ENCODE data around the gene RAPGEF2. TPM values are rescaled to one million over a fixed set of nuclear protein-coding genes. Genes with fewer than 3 reads are reported as not detected.

The RAPGEF2 gene
- polyA plus RNA-seq, 1 donor (not counting 4 experiments of a cell fraction or from before 2014, with no cell fraction given): 23.8 TPM

DNA sequence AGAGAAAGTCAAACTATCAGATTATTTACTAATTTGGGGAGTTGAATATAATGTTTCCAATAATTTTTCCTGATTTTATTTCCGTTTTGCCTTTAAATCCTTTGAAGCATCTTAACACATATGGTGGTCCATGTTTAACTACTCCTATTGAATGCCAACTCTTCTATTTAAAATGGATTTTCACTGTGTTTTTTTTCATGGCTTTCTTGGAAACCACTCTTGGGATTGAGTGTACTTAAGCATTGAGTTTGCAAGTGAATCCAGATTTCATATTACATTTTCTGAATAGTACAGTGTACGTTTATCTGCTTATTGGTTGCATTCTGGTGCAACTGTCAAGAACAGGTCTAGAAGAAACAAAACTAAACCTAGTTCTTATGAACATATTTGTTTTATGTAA, 45.6 kb downstream of the RAPGEF2 start:
- FAIRE-seq (no peak), DNase-seq (ENCODE audit: low read depth, low spot score) (no peak)
- Histone ChIP-seq H2AFZ (ENCODE audit: control insufficient read depth, low read length) (no peak overlapping the region), H3K4me2 (ENCODE audit: control insufficient read depth, extremely low read depth, insufficient read depth, low read depth, low read length) (no peak overlapping the region), H3K27me3 (ENCODE audit: control insufficient read depth, extremely low read depth, insufficient read depth, low read length) (no peaks in the 10 kb centered on the region), H3K4me1 (ENCODE audit: control insufficient read depth, extremely low read depth, insufficient read depth, low read length) (no peaks in the 10 kb centered on the region), H3K9ac (ENCODE audit: control insufficient read depth, extremely low read depth, insufficient read depth, low read length) (no peak overlapping the region), H3K27ac (ENCODE audit: control insufficient read depth, insufficient read depth, low read length) (no peak overlapping the region), H3K4me3 (ENCODE audit: control insufficient read depth in 2 of 3, extremely low read depth in 1 of 3, insufficient read depth in 2 of 3, low read depth in 1 of 3, low read length in 3 of 3) (no peak overlapping the region), H3K36me3 (ENCODE audit: control insufficient read depth in 2 of 2, extremely low read depth in 1 of 2, insufficient read depth in 2 of 2, low read length in 2 of 2) (no peaks in the 10 kb centered on the region), H3K79me2 (ENCODE audit: control insufficient read depth, insufficient read depth, low read length) (peaks cover 49% of the 10 kb centered on the region), H3K9me1 (ENCODE audit: control insufficient read depth, extremely low read depth, insufficient read depth, low read length) (peaks cover 2% of the 10 kb centered on the region), H4K20me1 (ENCODE audit: control insufficient read depth, extremely low read depth, insufficient read depth, low read length) (no peaks in the 10 kb centered on the region), H3K9me3 (ENCODE audit: control insufficient read depth, low read depth, low read length) (no peaks in the 10 kb centered on the region)
- dilution Hi-C loops (cut with MboI; ENCODE audit: extremely low pct_ligation_motif_present, low sequenced_read_pairs): no loop called here
- TF ChIP-seq, protein P1, sequence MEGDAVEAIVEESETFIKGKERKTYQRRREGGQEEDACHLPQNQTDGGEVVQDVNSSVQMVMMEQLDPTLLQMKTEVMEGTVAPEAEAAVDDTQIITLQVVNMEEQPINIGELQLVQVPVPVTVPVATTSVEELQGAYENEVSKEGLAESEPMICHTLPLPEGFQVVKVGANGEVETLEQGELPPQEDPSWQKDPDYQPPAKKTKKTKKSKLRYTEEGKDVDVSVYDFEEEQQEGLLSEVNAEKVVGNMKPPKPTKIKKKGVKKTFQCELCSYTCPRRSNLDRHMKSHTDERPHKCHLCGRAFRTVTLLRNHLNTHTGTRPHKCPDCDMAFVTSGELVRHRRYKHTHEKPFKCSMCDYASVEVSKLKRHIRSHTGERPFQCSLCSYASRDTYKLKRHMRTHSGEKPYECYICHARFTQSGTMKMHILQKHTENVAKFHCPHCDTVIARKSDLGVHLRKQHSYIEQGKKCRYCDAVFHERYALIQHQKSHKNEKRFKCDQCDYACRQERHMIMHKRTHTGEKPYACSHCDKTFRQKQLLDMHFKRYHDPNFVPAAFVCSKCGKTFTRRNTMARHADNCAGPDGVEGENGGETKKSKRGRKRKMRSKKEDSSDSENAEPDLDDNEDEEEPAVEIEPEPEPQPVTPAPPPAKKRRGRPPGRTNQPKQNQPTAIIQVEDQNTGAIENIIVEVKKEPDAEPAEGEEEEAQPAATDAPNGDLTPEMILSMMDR (optimal IDR thresholded peaks at IDR 0.05 in 1 of 3, IDR thresholded peaks at IDR 0.05 in 1 of 3, conservative IDR thresholded peaks at IDR 0.05 in 1 of 3; ENCODE audit: extremely low read depth in 1 of 3, insufficient read depth in 2 of 3, low read length in 3 of 3): no peak
- no peak for TF ChIP-seq EZH2 (IDR thresholded peaks at IDR 0.05; ENCODE audit: low read length)

DNA sequence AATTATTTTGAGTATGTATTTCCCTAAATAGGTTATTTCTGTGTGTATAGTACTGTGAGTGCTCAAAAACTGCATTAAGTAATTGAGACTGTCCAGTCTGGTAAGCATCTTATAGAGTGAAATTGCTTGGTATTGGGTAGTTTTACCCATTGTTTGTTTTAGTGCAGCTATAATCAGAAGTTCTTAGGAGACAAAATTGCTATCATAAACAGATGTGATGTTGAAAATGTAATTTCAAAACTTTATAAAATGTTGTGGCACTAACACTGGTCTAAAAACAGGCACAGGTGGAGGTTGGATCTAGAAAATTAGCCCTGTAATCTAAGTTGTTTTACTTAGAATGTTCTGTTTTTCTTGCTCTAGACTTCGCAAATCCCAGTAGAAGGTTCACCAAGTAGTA, 46.8 kb downstream of the RAPGEF2 start:
- no peaks in the 10 kb centered on the region for H3K27me3 ChIP-seq (ENCODE audit: control insufficient read depth, extremely low read depth, insufficient read depth, low read length)
- no peak for TF ChIP-seq EZH2 (IDR thresholded peaks at IDR 0.05; ENCODE audit: low read length)
- TF ChIP-seq, protein P1 (optimal IDR thresholded peaks at IDR 0.05 in 1 of 3, IDR thresholded peaks at IDR 0.05 in 1 of 3, conservative IDR thresholded peaks at IDR 0.05 in 1 of 3; ENCODE audit: extremely low read depth in 1 of 3, insufficient read depth in 2 of 3, low read length in 3 of 3): no peak
- no peak overlapping the region for H3K4me2 ChIP-seq (ENCODE audit: control insufficient read depth, extremely low read depth, insufficient read depth, low read depth, low read length)
- H3K27ac ChIP-seq (ENCODE audit: control insufficient read depth, insufficient read depth, low read length): no peak overlapping the region
- no peaks in the 10 kb centered on the region for H4K20me1 ChIP-seq (ENCODE audit: control insufficient read depth, extremely low read depth, insufficient read depth, low read length)
- H3K9ac ChIP-seq (ENCODE audit: control insufficient read depth, extremely low read depth, insufficient read depth, low read length): no peak overlapping the region
- H3K9me3 ChIP-seq (ENCODE audit: control insufficient read depth, low read depth, low read length): no peaks in the 10 kb centered on the region
- no peaks in the 10 kb centered on the region for H3K9me1 ChIP-seq (ENCODE audit: control insufficient read depth, extremely low read depth, insufficient read depth, low read length)
- H2AFZ ChIP-seq (ENCODE audit: control insufficient read depth, low read length): no peak overlapping the region
- H3K4me1 ChIP-seq (ENCODE audit: control insufficient read depth, extremely low read depth, insufficient read depth, low read length): no peaks in the 10 kb centered on the region
- H3K79me2 ChIP-seq (ENCODE audit: control insufficient read depth, insufficient read depth, low read length): peaks cover 42% of the 10 kb centered on the region
- H3K4me3 ChIP-seq (ENCODE audit: control insufficient read depth in 2 of 3, extremely low read depth in 1 of 3, insufficient read depth in 2 of 3, low read depth in 1 of 3, low read length in 3 of 3): no peak overlapping the region
- dilution Hi-C loops (cut with MboI; ENCODE audit: extremely low pct_ligation_motif_present, low sequenced_read_pairs): no loop called here
- DNase-seq (ENCODE audit: low read depth, low spot score) (no peak), FAIRE-seq (no peak)
- H3K36me3 ChIP-seq (ENCODE audit: control insufficient read depth in 2 of 2, extremely low read depth in 1 of 2, insufficient read depth in 2 of 2, low read length in 2 of 2): no peaks in the 10 kb centered on the region

Measured in keratinocyte (primary cell).